ENCODE data around the gene CACNB3. TPM values are rescaled to one million over a fixed set of nuclear protein-coding genes. Genes with fewer than 3 reads are reported as not detected.
A peak's percentile ranks its signal among the peaks of the same experiment; 100 is the strongest.

The CACNB3 gene
- total RNA-seq, 4 donors from 2014 or later = 10.2 to 47.0 (median 35.6) TPM

DNA sequence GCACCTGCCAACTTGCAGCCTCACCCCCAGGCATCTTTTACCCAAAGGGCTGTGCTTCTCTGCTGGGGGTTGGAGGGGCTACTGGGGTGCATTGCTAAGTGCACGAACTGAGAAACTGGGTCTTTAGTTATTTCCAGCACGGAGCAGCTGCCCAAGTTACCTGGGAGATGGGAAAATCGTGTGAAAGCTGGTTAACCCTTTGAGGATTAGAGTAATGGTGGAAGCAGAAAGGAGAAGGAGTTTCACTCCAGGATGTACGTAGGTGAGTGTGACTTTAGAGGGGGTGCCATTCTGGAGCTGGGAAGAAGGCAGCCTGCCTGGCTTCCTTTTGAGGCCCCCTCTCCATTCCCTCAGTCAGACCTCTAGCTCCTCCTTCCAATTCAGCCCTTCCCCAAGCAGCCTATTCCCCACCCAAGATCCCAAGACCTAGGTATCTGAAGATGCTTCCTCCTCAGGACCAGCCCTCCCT, 28.4 kb upstream of the CACNB3 start:
- H3K4me1 ChIP-seq = peaks cover 0 to 27% (median 6%) of the 10 kb centered on the region in 4 donors
- H3K4me3 ChIP-seq = peak overlapping the region; percentile 51 to 96 (median 81)
- H3K27ac ChIP-seq = peak overlapping the region in 3 of 4 donors; percentile 91 to 97 (median 92)
- TF ChIP-seq, protein P1, sequence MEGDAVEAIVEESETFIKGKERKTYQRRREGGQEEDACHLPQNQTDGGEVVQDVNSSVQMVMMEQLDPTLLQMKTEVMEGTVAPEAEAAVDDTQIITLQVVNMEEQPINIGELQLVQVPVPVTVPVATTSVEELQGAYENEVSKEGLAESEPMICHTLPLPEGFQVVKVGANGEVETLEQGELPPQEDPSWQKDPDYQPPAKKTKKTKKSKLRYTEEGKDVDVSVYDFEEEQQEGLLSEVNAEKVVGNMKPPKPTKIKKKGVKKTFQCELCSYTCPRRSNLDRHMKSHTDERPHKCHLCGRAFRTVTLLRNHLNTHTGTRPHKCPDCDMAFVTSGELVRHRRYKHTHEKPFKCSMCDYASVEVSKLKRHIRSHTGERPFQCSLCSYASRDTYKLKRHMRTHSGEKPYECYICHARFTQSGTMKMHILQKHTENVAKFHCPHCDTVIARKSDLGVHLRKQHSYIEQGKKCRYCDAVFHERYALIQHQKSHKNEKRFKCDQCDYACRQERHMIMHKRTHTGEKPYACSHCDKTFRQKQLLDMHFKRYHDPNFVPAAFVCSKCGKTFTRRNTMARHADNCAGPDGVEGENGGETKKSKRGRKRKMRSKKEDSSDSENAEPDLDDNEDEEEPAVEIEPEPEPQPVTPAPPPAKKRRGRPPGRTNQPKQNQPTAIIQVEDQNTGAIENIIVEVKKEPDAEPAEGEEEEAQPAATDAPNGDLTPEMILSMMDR (IDR thresholded peaks at IDR 0.05) = no peak
- TF ChIP-seq POLR2A (IDR thresholded peaks at IDR 0.05) = no peak
- no peaks in the 10 kb centered on the region for H3K27me3 ChIP-seq
- H3K36me3 ChIP-seq = no peaks in the 10 kb centered on the region
- H3K9me3 ChIP-seq = no peaks in the 10 kb centered on the region
- no peak for DNase-seq

DNA sequence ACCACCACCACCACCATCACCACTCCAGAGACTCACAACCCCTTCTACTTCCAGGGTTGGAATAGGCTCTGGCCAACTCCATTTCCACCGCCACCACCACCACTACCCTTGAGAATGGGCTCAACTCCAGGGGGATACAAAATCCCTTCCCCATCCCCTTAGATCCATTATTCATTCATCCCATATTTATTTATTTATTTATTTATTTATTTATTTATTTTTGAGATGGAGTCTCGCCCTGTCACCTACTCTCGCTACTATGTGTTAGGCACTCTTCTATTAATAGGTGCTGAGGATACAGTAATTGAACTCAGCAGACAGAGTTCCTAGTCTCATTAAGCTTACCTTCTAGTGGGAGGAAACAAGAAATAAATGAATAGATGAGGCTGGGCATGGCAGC, 24.6 kb upstream of the CACNB3 start:
- TF ChIP-seq POLR2A (IDR thresholded peaks at IDR 0.05) = no peak
- TF ChIP-seq, protein P1 (IDR thresholded peaks at IDR 0.05) = no peak
- Histone ChIP-seq H3K36me3 (no peaks in the 10 kb centered on the region), H3K4me1 (peaks cover 0 to 23% (median 4%) of the 10 kb centered on the region in 4 donors), H3K4me3 (no peak overlapping the region), H3K27me3 (no peaks in the 10 kb centered on the region), H3K27ac (no peak overlapping the region), H3K9me3 (no peaks in the 10 kb centered on the region)
- no peak for DNase-seq

DNA sequence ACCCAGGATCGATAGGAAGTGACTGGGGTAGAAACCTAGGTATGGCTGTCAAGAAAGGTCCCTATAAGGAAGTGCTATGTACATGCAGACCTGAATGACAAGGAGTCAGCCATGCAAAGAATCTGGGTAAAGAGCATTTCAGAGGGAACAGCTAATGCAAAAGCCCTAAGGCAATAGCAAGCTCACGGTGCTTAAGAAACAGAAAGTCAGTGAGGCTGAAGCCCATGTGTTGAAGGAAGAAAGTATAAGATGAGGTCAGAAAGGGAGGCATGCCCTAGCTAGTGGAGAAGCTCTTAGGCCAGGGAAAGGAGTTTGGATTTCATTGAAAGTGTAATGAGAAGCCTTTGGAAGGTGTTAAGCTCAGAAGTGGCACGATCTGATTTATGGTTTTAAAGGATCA, 23.4 kb upstream of the CACNB3 start:
- Histone ChIP-seq H3K36me3 (no peaks in the 10 kb centered on the region), H3K27me3 (no peaks in the 10 kb centered on the region), H3K27ac (peak overlapping the region in 3 of 4 donors; percentile 40 to 86 (median 62)), H3K9me3 (no peaks in the 10 kb centered on the region), H3K4me1 (peaks cover 0 to 16% (median under 1%) of the 10 kb centered on the region in 4 donors), H3K4me3 (no peak overlapping the region)
- no peak for DNase-seq
- TF ChIP-seq POLR2A (IDR thresholded peaks at IDR 0.05) = no peak
- TF ChIP-seq, protein P1 (IDR thresholded peaks at IDR 0.05) = no peak

DNA sequence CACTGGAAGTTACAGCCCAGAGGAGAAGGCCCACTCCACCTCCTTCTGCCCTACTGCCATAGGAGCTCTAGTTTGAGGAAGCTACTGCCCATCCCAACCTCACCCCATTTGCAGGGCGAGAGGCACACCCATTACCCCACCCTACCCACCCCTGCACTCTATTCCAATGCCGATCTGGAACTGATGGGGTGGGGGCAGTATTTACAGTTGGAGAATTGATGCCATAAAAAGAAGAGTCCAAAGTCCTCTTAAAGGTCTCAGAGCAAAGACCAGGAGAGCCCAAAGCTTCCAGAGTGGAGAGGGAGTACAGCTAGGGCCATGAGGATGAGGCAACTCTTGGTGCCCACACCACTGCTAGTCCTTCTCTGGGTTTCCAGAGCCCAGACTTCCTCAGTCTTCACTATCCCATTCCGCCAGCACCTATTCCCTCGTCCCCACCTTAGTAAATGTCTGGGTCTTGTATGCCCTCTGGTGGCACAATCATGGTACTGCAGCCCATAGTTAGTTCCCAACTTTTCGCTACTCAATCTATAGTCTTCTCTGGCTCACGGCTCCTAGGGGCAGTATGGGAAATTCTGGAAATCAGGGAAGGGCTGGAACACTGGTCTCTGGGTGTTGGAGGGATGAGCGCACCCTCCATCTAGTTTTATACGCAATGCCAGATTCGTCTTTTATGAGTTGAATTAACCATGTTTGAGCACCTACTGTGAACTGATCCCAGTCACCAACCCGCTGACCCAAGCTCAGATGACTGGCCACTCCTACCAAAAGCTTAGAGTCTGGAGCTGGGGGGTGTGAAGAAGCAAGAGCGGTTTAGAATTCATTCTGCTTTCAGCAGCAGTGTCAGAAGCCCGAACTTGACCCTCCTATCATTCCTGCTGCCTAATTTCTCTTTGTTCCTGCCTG, 22.5 kb upstream of the CACNB3 start:
- H3K4me3 ChIP-seq = no peak overlapping the region
- peak; percentile 61 to 88 (median 81) for DNase-seq
- peak overlapping the region in 3 of 4 donors; percentile 40 to 86 (median 62) for H3K27ac ChIP-seq
- no peaks in the 10 kb centered on the region for H3K9me3 ChIP-seq
- peak; percentile 10 to 49 for TF ChIP-seq POLR2A (IDR thresholded peaks at IDR 0.05)
- TF ChIP-seq, protein P1 (IDR thresholded peaks at IDR 0.05) = peak; percentile 86 to 99 (median 98)
- H3K27me3 ChIP-seq = no peaks in the 10 kb centered on the region
- H3K4me1 ChIP-seq = peaks cover 0 to 12% (median 0%) of the 10 kb centered on the region in 4 donors
- H3K36me3 ChIP-seq = no peaks in the 10 kb centered on the region

DNA sequence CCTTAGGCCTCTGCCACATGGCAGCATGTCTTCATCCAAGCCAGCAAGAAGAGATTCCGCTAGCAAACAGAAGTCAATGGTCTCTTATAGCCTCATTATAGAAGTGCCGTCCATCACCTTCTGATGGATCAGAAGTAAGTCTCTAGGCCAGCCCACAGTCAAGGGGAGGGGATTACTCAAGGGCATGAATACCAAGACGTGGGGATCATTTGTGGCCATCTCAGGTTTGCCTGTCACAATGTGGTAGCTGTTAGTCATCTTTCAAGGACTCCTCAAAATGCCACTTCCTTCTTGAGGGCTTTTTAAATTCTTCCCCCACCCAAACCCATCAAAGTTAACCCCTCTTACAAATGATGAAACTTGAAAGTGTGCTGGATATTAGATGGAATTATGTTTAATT, 21.3 kb upstream of the CACNB3 start:
- TF ChIP-seq POLR2A (IDR thresholded peaks at IDR 0.05) = no peak
- TF ChIP-seq, protein P1 (IDR thresholded peaks at IDR 0.05) = no peak

More for the DNA sequence above, 21.3 kb upstream of the CACNB3 start:
- no peaks in the 10 kb centered on the region for H3K27me3 ChIP-seq
- no peak overlapping the region for H3K27ac ChIP-seq
- no peaks in the 10 kb centered on the region for H3K9me3 ChIP-seq
- H3K36me3 ChIP-seq = no peaks in the 10 kb centered on the region
- DNase-seq = no peak
- peaks cover 0 to 12% (median 0%) of the 10 kb centered on the region in 4 donors for H3K4me1 ChIP-seq
- H3K4me3 ChIP-seq = no peak overlapping the region
